Stimulated activated CD4-positive, alpha-beta T cell treated with anti-CD3 and anti-CD28 coated beads, TNF-alpha, amount 100 ng/mL, for 1 hour (primary cell): Measurements from ENCODE around the gene PCNX3.
"Not testable (repeated sequence)": the region's sequence is repeated elsewhere in the genome, so short reads cannot be mapped to it uniquely, and the experiment has no call there.

Experiments used
- DNase-seq, 3 donors: peaks; one replicate each; pipeline ENCODE4 v3.0.0-alpha.2; 2020; ENCODE audit warnings: low read depth in 3 of 3, low spot score in 1 of 3

Gene PCNX3

GRCh38 chr11:65652511-65653228 is 37.1 kb downstream of the PCNX3 start:
- peak; percentile 91 to 94 (median 94) for DNase-seq

GRCh38 chr11:65653229-65654225 is 38.0 kb downstream of the PCNX3 start:
- DNase-seq = no peak

GRCh38 chr11:65654375-65655349 is 39.1 kb downstream of the PCNX3 start:
- DNase-seq = no peak

GRCh38 chr11:65655570-65656332 is 40.2 kb downstream of the PCNX3 start:
- DNase-seq = no peak

- DNase-seq = no peak
These were observed 41.9 kb downstream of the PCNX3 start for GRCh38 chr11:65657426-65657825.

GRCh38 chr11:65658174-65659021 is 42.8 kb downstream of the PCNX3 start:
- no peak for DNase-seq

- no peak for DNase-seq
These were observed 44.5 kb downstream of the PCNX3 start for GRCh38 chr11:65660038-65660437.

- DNase-seq = not testable (repeated sequence)
These were observed 45.3 kb downstream of the PCNX3 start for GRCh38 chr11:65660908-65661307.

GRCh38 chr11:65661599-65662246 is 46.1 kb downstream of the PCNX3 start:
- DNase-seq = no peak

GRCh38 chr11:65662247-65662798 is 46.7 kb downstream of the PCNX3 start:
- no peak for DNase-seq

- DNase-seq = peak; percentile 81 to 87 (median 82)
These were observed 47.4 kb downstream of the PCNX3 start, which contains the start of gene RELA for GRCh38 chr11:65662799-65663638. Gene RELA (minus strand): TSS chr11:65662916. CDS start chr11:65662832, 84 bp downstream.

GRCh38 chr11:65663639-65664200 is 48.1 kb downstream of the PCNX3 start:
- no peak for DNase-seq

GRCh38 chr11:65672180-65672860 is 56.7 kb downstream of the PCNX3 start:
- DNase-seq = no peak

GRCh38 chr11:65672982-65673381 is 57.4 kb downstream of the PCNX3 start:
- no peak for DNase-seq

- no peak for DNase-seq
These were observed 64.7 kb downstream of the PCNX3 start for GRCh38 chr11:65680192-65680743.

GRCh38 chr11:65683480-65683879 is 67.9 kb downstream of the PCNX3 start:
- not testable (repeated sequence) for DNase-seq
